Heart left ventricle (tissue), 16 donors: Measurements from ENCODE around the gene OR11L1. TPM values are rescaled to one million over a fixed set of nuclear protein-coding genes. Genes with fewer than 3 reads are reported as not detected.

Experiments used
- ATAC-seq, 4 donors: fragments of 200-7000 bp; cut with Tn5 transposase; one replicate each; pipeline ENCODE4 v1.9.1; 2020 to 2022; ENCODE audit warnings: moderate library complexity in 4 of 4, mild to moderate bottlenecking in 3 of 4, moderate number of reproducible peaks in 1 of 4
- DNase-seq, 5 donors: peaks; one replicate each; pipeline ENCODE4 v3.0.0-alpha.2; 2020
- H3K27ac ChIP-seq, 12 donors: fragments of 200-600 bp; sonication (generic) in 4 of 12; one replicate each; pipeline versions ENCODE4 v1.5.0 to v1.8.0; 2016 to 2022; ENCODE audit warnings: mild to moderate bottlenecking in 2 of 12
- H3K27me3 ChIP-seq, 9 donors: fragments of 200-600 bp; sonication (generic) in 2 of 9; one replicate each; pipeline versions ENCODE4 v1.5.1 to v1.8.0; 2016 to 2022; ENCODE audit warnings: mild to moderate bottlenecking in 3 of 9
- H3K36me3 ChIP-seq, 9 donors: fragments of 200-600 bp; sonication (generic) in 2 of 9; one replicate each; pipeline versions ENCODE4 v1.5.0 to v1.8.0; 2018 to 2022; ENCODE audit warnings: mild to moderate bottlenecking in 2 of 9
- H3K4me1 ChIP-seq, 12 donors: fragments of 200-600 bp; sonication (generic) in 4 of 12; one replicate each; pipeline versions ENCODE4 v1.5.0 to v1.8.0; 2016 to 2022; ENCODE audit warnings: mild to moderate bottlenecking in 3 of 12
- H3K4me3 ChIP-seq, 12 donors: fragments of 200-600 bp; sonication (generic) in 4 of 12; one replicate each; pipeline versions ENCODE4 v1.5.0 to v1.8.0; 2017 to 2022; ENCODE audit warnings: mild to moderate bottlenecking in 9 of 12, moderate library complexity in 4 of 12
- H3K9me3 ChIP-seq, 12 donors: fragments of 200-600 bp; sonication (generic) in 4 of 12; one replicate each; pipeline versions ENCODE4 v1.5.0 to v1.8.0; 2016 to 2022; ENCODE audit warnings: mild to moderate bottlenecking in 1 of 12
- POLR2A ChIP-seq, 2 donors: fragments of 450-650 bp; IDR thresholded peaks; one replicate each; pipeline ENCODE4 v1.6.1; 2017; ENCODE audit warnings: antibody characterized with exemption in 2 of 2, mild to moderate bottlenecking in 2 of 2, moderate library complexity in 2 of 2
- WGBS, 4 donors: extraction: QIAGEN DNeasy Blood & Tissue Kit in 2 of 4; methylation state at CpG; one replicate each; pipeline versions ENCODE4 v1.1.5 to v1.1.7; 2013 to 2018; 5-methylcytosine and 5-hydroxymethylcytosine counted together
- intact Hi-C, 10 donors: fragments of 100-400 bp; cut with DNase I; formaldehyde crosslinking; loops; one replicate each; pipeline versions ENCODE4 v1.11.1 to v1.14.2; 2022
- polyA plus RNA-seq, 2 donors: library from polyadenylated mRNA; stranded (reverse); fragments of 200-250 nt; gene quantifications; one replicate each; pipeline ENCODE4 v1.2.3, GENCODE V29; 2013
- total RNA-seq, 9 donors: library from RNA; depleted of rRNA in 2 of 9; stranded (reverse); fragments of >200 nt in 2 of 9; fragmentation: NEBNext Ultra II Directional in 3 of 9; extraction: Animal tissue kit (Norgen Biotek cat#: 25700) in 3 of 9; gene quantifications; one replicate each; pipeline versions ENCODE4 v1.1.0 to v1.2.4, GENCODE V29; 2016 to 2023
- TF ChIP-seq, protein P1 (sequence below), 12 donors: fragments of 200-600 bp; sonication (generic) in 4 of 12; IDR thresholded peaks; one replicate each; pipeline versions ENCODE4 v1.5.0 to v1.8.0; 2018 to 2022; ENCODE audit warnings: antibody characterized with exemption in 12 of 12, mild to moderate bottlenecking in 5 of 12
- donor health status: ischemic (EF 13 %, LVEDD 7.1; RV severe dilation, severe dysfunction).
- donor health status: healthy with polysubstance abuse.
- donor health status: DM: no; HTN: yes; CAD: no.
- donor health status: DM: no; HTN: no; CAD: no.
- donor health status: ischemic (EF 25% LVEDD 6.9; RV normal size, moderate dysfunction).
- donor health status: ischemic (EF 25% LVEDD 5.7; RV mildly dilated, moderate dysfunction).
- donor health status: healthy.
- donor health status: DM: yes; HTN: yes; CAD: no.
- donor health status: ischemic (EF 35%, LVEDD 5.7; RV mildly dilated, moderate dysfunction).
- donor health status: nonischemic (EF 11% LVEDD 7.7; RV severe dilation, severe dysfunction).
- donor health status: DM: yes; HTN: yes; CAD: no.
- donor health status: PGD.
- donor health status: ischemic (EF 29% LVEDD 5.4; RV normal size, mild dysfunction).
- donor health status: nonischemic (EF 23%, LVEDD 6.1; RV moderate dilation, normal function).

The OR11L1 gene
- total and polyA plus RNA-seq, 11 donors, result not detected

DNA sequence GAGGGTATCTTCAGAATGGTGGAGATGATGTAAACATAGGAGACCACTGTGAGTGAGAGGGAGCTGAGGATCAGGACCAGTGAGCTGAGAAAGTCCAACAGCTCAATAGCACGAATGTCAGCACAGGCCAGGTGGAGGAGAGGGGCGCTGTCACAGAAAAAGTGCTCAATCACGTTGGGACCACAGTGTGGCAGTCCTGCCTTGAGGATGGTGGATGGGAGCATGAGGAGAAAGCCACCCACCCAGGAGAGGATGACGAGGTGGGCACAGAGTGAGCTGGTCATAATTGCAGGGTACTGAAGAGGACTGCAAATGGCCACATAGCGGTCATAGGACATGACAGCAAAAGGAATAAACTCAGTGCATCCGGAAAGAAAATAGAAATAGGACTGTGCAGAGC lies 8.1 kb downstream of the OR11L1 start:
- Histone ChIP-seq H3K4me1 (no peaks in the 10 kb centered on the region), H3K4me3 (no peak overlapping the region), H3K27me3 (no peaks in the 10 kb centered on the region), H3K36me3 (no peaks in the 10 kb centered on the region), H3K9me3 (no peaks in the 10 kb centered on the region), H3K27ac (no peak overlapping the region)
- intact Hi-C loops, result no loop called here
- no peak for TF ChIP-seq POLR2A (IDR thresholded peaks at IDR 0.05)
- TF ChIP-seq, protein P1, sequence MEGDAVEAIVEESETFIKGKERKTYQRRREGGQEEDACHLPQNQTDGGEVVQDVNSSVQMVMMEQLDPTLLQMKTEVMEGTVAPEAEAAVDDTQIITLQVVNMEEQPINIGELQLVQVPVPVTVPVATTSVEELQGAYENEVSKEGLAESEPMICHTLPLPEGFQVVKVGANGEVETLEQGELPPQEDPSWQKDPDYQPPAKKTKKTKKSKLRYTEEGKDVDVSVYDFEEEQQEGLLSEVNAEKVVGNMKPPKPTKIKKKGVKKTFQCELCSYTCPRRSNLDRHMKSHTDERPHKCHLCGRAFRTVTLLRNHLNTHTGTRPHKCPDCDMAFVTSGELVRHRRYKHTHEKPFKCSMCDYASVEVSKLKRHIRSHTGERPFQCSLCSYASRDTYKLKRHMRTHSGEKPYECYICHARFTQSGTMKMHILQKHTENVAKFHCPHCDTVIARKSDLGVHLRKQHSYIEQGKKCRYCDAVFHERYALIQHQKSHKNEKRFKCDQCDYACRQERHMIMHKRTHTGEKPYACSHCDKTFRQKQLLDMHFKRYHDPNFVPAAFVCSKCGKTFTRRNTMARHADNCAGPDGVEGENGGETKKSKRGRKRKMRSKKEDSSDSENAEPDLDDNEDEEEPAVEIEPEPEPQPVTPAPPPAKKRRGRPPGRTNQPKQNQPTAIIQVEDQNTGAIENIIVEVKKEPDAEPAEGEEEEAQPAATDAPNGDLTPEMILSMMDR (IDR thresholded peaks at IDR 0.05), result no peak
- ATAC-seq, result no peak
- WGBS, 4 donors, result 58 to 68% (median 63%) methylated on average over 6 of the region's 6 CpGs
- DNase-seq, result no peak

DNA sequence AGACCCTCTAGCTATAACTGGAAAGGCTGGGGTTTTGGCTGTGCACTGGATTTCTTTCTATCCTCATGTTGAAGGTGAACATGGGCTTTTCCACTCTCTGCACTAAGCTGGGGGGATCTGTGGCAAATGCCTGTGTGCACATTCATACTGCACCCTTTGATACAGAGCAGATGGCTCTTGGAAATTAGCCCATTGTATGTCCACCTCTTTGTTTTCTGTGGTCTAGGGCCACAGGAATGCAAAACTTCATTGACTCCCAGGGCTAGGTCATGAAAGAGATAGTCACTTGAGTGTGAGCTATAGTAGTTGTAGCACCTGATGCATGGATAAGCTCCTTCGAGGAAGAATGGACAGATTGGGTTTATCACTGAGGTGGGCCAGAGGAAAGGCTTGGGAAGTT lies 12.0 kb downstream of the OR11L1 start:
- 0 to 42% (median 34%) methylated on average over 1 of the region's 1 CpG for WGBS, 4 donors
- DNase-seq, result no peak

DNA sequence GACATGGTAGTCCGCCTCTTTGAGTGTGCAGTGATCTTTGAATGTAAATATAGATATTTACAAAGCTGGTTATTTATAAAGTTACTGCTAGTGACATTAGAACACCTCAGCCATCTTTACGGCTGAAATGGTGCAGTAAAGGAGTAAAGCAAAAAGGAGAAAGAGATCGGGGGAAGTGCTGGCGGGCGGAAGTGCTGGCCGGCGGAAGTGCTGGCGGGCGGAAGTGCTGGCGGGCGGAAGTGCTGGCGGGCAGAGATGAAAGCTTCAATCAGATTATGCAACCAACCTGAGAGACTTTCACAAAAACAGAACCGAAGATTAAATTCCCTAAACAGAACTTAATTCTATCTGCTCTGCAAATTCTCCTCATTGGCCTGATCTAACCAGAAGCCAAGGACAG lies 16.3 kb downstream of the OR11L1 start:
- DNase-seq (no peak), ATAC-seq (no peak)
- 74 to 91% (median 84%) methylated on average over 13 of the region's 13 CpGs for WGBS, 4 donors
- TF ChIP-seq, protein P1 (IDR thresholded peaks at IDR 0.05), result no peak
- no peak for TF ChIP-seq POLR2A (IDR thresholded peaks at IDR 0.05)
- Histone ChIP-seq H3K4me1 (no peaks in the 10 kb centered on the region), H3K9me3 (no peaks in the 10 kb centered on the region), H3K4me3 (no peak overlapping the region), H3K27ac (no peak overlapping the region), H3K27me3 (no peaks in the 10 kb centered on the region), H3K36me3 (no peaks in the 10 kb centered on the region)
- intact Hi-C loops, result no loop called here

More for the DNA sequence above, 12.0 kb downstream of the OR11L1 start:
- intact Hi-C loops, result no loop called here
- no peaks in the 10 kb centered on the region for H3K27me3 ChIP-seq
- no peaks in the 10 kb centered on the region for H3K36me3 ChIP-seq
- H3K4me3 ChIP-seq, result no peak overlapping the region
- no peaks in the 10 kb centered on the region for H3K9me3 ChIP-seq
- ATAC-seq, result no peak
- no peak for TF ChIP-seq POLR2A (IDR thresholded peaks at IDR 0.05)
- TF ChIP-seq, protein P1 (IDR thresholded peaks at IDR 0.05), result no peak
- H3K27ac ChIP-seq, result no peak overlapping the region
- no peaks in the 10 kb centered on the region for H3K4me1 ChIP-seq

DNA sequence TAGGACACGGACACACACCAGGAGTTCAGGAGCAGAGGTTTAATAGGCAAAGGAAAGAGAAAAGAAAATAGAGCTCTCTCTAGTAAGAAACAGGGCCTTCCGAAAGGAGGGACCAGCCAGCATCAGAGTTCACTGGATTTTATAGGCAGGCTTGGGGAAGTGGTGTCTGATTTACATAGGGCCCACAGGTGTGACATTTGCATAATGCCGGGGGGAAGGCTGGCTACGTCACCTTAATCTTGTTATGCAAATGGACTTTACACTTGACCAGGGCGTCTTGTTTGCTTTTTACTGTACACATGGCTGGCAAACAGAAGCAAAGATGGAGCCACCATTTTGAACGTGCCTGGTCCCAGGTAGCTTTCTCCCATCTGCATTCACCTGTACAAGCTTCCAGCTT lies 17.7 kb downstream of the OR11L1 start, which contains the start of gene OR14A16:
TSS of gene OR14A16 (minus strand) at position 97 of the 400 bp plus-strand sequence. CDS start 8,390 bp downstream, outside the sequence.
- Histone ChIP-seq H3K27ac (no peak within 1 kb of the TSS), H3K36me3 (no peaks in the 10 kb centered on the region), H3K27me3 (no peaks in the 10 kb centered on the region), H3K4me3 (no peak within 1 kb of the TSS), H3K4me1 (no peaks in the 10 kb centered on the region), H3K9me3 (no peaks in the 10 kb centered on the region)
- intact Hi-C loops, result no loop called here
- ATAC-seq (no peak), DNase-seq (no peak)
- WGBS, 4 donors, result 53 to 61% (median 58%) methylated on average over 6 of the region's 6 CpGs
- TF ChIP-seq POLR2A (IDR thresholded peaks at IDR 0.05), result no peak
- TF ChIP-seq, protein P1 (IDR thresholded peaks at IDR 0.05), result no peak
